ENCODE data around the gene ZNHIT6. TPM values are rescaled to one million over a fixed set of nuclear protein-coding genes. Genes with fewer than 3 reads are reported as not detected.
"Not testable (repeated sequence)": the region's sequence is repeated elsewhere in the genome, so short reads cannot be mapped to it uniquely, and the experiment has no call there.

ZNHIT6 gene
- total RNA-seq, 3 donors from 2014 or later = 13.8 to 18.1 (median 15.4) TPM

DNA sequence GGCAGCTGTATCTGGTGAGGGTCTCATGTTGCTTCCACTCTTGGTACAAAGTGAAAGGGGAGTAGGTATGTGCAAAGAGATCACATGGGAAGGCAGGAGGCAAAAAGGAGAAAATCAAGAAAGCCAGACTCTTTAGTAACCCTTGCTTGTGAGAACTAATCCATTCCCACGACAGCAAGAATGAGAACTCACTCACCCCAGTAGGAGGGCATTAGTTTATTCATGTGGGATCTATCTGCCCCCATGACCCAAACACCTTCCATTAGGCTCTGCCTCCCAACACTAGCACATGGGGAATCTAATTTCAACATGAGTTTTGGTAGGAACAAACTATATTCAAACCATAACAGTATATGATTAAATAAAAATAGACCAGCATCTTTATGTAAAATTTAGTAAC lies 57.6 kb downstream of the ZNHIT6 start:
- Histone ChIP-seq H3K4me1 (no peaks in the 10 kb centered on the region), H3K36me3 (no peaks in the 10 kb centered on the region), H3K27me3 (no peaks in the 10 kb centered on the region), H3K27ac (no peak overlapping the region), H3K4me3 (no peak overlapping the region), H3K9me3 (peaks cover 0 to 17% of the 10 kb centered on the region in 2 donors)
- TF ChIP-seq, protein P1, sequence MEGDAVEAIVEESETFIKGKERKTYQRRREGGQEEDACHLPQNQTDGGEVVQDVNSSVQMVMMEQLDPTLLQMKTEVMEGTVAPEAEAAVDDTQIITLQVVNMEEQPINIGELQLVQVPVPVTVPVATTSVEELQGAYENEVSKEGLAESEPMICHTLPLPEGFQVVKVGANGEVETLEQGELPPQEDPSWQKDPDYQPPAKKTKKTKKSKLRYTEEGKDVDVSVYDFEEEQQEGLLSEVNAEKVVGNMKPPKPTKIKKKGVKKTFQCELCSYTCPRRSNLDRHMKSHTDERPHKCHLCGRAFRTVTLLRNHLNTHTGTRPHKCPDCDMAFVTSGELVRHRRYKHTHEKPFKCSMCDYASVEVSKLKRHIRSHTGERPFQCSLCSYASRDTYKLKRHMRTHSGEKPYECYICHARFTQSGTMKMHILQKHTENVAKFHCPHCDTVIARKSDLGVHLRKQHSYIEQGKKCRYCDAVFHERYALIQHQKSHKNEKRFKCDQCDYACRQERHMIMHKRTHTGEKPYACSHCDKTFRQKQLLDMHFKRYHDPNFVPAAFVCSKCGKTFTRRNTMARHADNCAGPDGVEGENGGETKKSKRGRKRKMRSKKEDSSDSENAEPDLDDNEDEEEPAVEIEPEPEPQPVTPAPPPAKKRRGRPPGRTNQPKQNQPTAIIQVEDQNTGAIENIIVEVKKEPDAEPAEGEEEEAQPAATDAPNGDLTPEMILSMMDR (IDR thresholded peaks at IDR 0.05) = no peak
- TF ChIP-seq POLR2A (IDR thresholded peaks at IDR 0.05) (no peak), POLR2AphosphoS5 (IDR thresholded peaks at IDR 0.05) (no peak)
- no peak for DNase-seq (ENCODE audit: low spot score in 2 of 2)
- intact Hi-C loops (cut with DNase I; ENCODE audit: low total_unique reads) = no loop called here

DNA sequence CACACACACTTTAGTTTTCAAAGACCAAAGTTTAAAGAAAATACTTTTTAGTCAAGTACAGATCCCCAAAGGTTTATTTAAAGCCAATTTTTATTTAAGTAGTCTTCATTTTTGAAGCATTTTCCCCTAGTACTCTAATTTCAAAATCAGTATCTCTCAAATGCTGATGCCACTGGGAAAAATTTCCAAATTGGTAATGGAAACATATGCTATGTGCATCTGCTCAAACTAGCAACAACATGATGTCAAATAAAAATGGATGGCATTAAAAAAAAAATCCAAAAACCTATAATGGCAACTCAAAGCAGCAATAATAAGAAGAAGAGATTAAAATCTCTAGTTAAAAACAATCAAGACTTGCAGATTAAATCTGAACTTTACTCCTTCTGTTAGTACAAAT lies 58.6 kb downstream of the ZNHIT6 start:
- intact Hi-C loops (cut with DNase I; ENCODE audit: low total_unique reads) = no loop called here
- no peaks in the 10 kb centered on the region for H3K27me3 ChIP-seq
- H3K27ac ChIP-seq = no peak overlapping the region
- peaks cover 0 to 17% of the 10 kb centered on the region in 2 donors for H3K9me3 ChIP-seq
- no peak overlapping the region for H3K4me3 ChIP-seq
- H3K36me3 ChIP-seq = no peaks in the 10 kb centered on the region
- no peaks in the 10 kb centered on the region for H3K4me1 ChIP-seq
- TF ChIP-seq POLR2A (IDR thresholded peaks at IDR 0.05) (no peak), POLR2AphosphoS5 (IDR thresholded peaks at IDR 0.05) (no peak)
- TF ChIP-seq, protein P1 (IDR thresholded peaks at IDR 0.05) = no peak
- no peak for DNase-seq (ENCODE audit: low spot score in 2 of 2)

DNA sequence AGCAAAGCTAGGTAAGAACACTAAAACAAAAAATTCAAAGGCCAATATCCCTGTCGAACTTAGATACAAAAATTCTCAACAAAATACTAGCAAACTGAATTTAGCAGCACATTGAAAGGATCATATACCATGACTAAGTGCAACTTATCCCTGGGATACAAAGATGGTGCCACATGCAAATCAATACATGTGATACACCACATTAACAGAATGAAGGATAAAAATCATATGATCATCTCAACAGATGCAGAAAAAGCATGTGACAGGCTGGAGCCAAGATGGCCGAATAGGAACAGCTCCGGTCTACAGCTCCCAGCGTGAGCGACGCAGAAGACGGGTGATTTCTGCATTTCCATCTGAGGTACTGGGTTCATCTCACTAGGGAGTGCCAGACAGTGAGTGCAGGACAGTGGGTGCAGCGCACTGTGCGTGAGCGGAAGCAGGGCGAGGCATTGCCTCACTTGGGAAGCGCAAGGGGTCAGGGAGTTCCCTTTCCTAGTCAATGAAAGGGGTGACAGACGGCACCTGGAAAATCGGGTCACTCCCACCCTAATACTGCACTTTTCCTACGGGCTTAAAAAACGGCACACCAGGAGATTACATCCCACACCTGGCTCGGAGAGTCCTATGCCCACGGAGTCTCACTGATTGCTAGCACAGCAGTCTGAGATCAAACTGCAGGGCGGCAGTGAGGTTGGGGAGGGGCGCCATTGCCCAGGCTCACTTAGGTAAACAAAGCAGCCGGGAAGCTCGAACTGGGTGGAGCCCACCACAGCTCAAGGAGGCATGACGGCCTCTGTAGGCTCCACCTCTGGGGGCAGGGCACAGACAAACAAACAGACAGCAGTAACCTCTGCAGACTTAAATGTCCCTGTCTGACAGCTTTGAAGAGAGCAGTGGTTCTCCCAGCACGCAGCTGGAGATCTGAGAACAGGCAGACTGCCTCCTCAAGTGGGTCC lies 66.4 kb downstream of the ZNHIT6 start:
- H3K4me3 ChIP-seq; DNase-seq (ENCODE audit: low spot score in 2 of 2); H3K27me3 ChIP-seq; H3K27ac ChIP-seq; H3K4me1 ChIP-seq; H3K36me3 ChIP-seq; intact Hi-C loops (cut with DNase I; ENCODE audit: low total_unique reads): not testable (repeated sequence)
- H3K9me3 ChIP-seq = peaks cover 10 to 20% of the 10 kb centered on the region in 2 donors

DNA sequence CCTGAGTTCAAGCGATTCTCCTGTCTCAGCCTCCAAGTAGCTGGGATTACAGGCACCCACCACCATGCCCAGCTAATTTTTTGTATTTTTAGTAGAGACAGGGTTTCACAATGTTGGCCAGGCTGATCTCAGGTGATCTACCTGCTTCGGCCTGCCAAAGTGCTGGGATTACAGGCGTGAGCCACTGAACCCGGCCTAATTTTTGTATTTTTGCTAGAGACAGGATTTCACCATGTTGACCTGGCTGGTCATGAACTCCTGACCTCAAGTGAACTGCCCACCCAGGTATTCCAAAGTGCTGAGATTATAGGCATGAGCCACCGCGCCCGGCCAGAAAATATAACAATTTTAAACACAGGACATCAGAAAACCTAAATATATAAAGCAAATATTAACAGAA lies 68.3 kb downstream of the ZNHIT6 start:
- H3K4me3 ChIP-seq; H3K36me3 ChIP-seq; DNase-seq (ENCODE audit: low spot score in 2 of 2); H3K27ac ChIP-seq; H3K4me1 ChIP-seq; intact Hi-C loops (cut with DNase I; ENCODE audit: low total_unique reads); H3K27me3 ChIP-seq: not testable (repeated sequence)
- H3K9me3 ChIP-seq = peaks cover 10 to 20% of the 10 kb centered on the region in 2 donors

DNA sequence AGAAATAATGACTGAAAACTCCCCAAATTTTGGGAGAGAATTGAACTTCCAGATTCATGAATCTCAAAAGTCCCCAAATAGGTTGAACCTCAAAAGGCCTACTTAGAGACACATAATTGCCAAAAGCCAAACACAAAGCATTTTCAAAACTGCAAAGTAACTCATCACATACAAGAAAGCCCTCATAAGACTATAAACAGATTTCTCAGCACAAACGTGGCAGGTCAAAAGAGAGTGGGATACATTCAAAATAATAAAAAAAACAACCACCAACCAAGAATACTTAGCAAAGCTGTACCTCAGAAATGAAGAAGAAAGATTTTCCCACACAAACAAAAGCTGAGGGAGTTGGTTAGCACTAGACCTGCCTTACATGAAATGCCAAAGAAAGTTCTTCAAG lies 69.8 kb downstream of the ZNHIT6 start:
- peaks cover 10 to 20% of the 10 kb centered on the region in 2 donors for H3K9me3 ChIP-seq
- H3K27me3 ChIP-seq = no peaks in the 10 kb centered on the region
- H3K27ac ChIP-seq = no peak overlapping the region
- TF ChIP-seq, protein P1 (IDR thresholded peaks at IDR 0.05) = no peak
- TF ChIP-seq POLR2AphosphoS5 (IDR thresholded peaks at IDR 0.05) (no peak), POLR2A (IDR thresholded peaks at IDR 0.05) (no peak)
- no peaks in the 10 kb centered on the region for H3K36me3 ChIP-seq
- H3K4me3 ChIP-seq = no peak overlapping the region
- intact Hi-C loops (cut with DNase I; ENCODE audit: low total_unique reads) = no loop called here
- no peak for DNase-seq (ENCODE audit: low spot score in 2 of 2)
- H3K4me1 ChIP-seq = no peaks in the 10 kb centered on the region

DNA sequence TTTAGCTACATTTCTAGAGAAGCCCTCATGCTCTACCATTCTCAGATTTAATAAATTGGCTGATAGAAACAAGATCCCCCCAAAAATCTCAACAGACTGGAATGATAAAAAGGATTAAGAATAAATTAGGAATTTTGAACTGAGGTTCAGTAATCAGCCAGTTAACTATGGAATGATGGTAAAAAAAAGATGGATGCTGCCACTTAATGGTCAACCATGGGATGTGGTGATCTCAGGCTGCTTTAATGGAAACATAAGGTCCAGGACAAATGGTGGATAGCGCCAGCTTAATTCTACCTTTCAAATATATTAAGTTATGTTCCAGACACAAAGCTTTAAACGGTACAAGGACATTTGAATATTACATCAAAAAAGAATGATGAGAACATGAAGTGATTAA lies 77.7 kb downstream of the ZNHIT6 start:
- Histone ChIP-seq H3K4me1 (no peaks in the 10 kb centered on the region), H3K27ac (no peak overlapping the region), H3K4me3 (no peak overlapping the region), H3K9me3 (no peaks in the 10 kb centered on the region), H3K36me3 (no peaks in the 10 kb centered on the region), H3K27me3 (no peaks in the 10 kb centered on the region)
- no peak for DNase-seq (ENCODE audit: low spot score in 2 of 2)
- TF ChIP-seq POLR2AphosphoS5 (IDR thresholded peaks at IDR 0.05) (no peak), POLR2A (IDR thresholded peaks at IDR 0.05) (no peak)
- TF ChIP-seq, protein P1 (IDR thresholded peaks at IDR 0.05) = no peak
- intact Hi-C loops (cut with DNase I; ENCODE audit: low total_unique reads) = no loop called here

Data from breast epithelium (tissue), 4 donors.